Glutamatergic neuron (in vitro differentiated cells): ENCODE data around the gene CAV1. TPM values are rescaled to one million over a fixed set of nuclear protein-coding genes. Genes with fewer than 3 reads are reported as not detected.

Experiments used
- DNase-seq: peaks from one replicate; pipeline ENCODE4 v3.0.0; 2022
- H3K27ac Mint-ChIP-seq: one replicate; pipeline ENCODE4 v1.8.0; 2020; ENCODE audit warnings: mild to moderate bottlenecking, mixed read lengths, inconsistent platforms; ENCODE audit not compliant: unreplicated experiment
- H3K27me3 Mint-ChIP-seq: one replicate; pipeline ENCODE4 v1.8.0; 2020; ENCODE audit warnings: mild to moderate bottlenecking, moderate library complexity, mixed read lengths, inconsistent platforms; ENCODE audit not compliant: unreplicated experiment
- H3K36me3 Mint-ChIP-seq: one replicate; pipeline ENCODE4 v1.8.0; 2020; ENCODE audit warnings: mild to moderate bottlenecking, mixed read lengths, inconsistent platforms; ENCODE audit not compliant: unreplicated experiment
- H3K4me1 Mint-ChIP-seq: one replicate; pipeline ENCODE4 v1.8.0; 2020; ENCODE audit warnings: mild to moderate bottlenecking, low read depth, mixed read lengths, inconsistent platforms; ENCODE audit not compliant: unreplicated experiment
- H3K4me3 Mint-ChIP-seq: one replicate; pipeline ENCODE4 v1.8.0; 2020; ENCODE audit warnings: mild to moderate bottlenecking, mixed read lengths, inconsistent platforms; ENCODE audit not compliant: unreplicated experiment
- H3K9me3 Mint-ChIP-seq: one replicate; pipeline ENCODE4 v1.8.0; 2020; ENCODE audit warnings: mild to moderate bottlenecking, moderate library complexity, mixed read lengths, inconsistent platforms; ENCODE audit not compliant: unreplicated experiment
- total RNA-seq: library from RNA; stranded (reverse); fragmentation: NEBNext Ultra II Directional; extraction: Animal tissue kit (Norgen Biotek cat#: 25700); gene quantifications from one replicate; pipeline ENCODE4 v1.2.1, GENCODE V29; 2021; ENCODE audit not compliant: unreplicated experiment
- TF ChIP-seq, protein P1 (sequence below): fragments of 200-600 bp; sonication (generic); IDR thresholded peaks from one replicate; pipeline ENCODE4 v1.5.0; 2021; ENCODE audit not compliant: partially characterized antibody, unreplicated experiment

CAV1 gene
- total RNA-seq, 1 donor from 2014 or later = 0.78 TPM

DNA sequence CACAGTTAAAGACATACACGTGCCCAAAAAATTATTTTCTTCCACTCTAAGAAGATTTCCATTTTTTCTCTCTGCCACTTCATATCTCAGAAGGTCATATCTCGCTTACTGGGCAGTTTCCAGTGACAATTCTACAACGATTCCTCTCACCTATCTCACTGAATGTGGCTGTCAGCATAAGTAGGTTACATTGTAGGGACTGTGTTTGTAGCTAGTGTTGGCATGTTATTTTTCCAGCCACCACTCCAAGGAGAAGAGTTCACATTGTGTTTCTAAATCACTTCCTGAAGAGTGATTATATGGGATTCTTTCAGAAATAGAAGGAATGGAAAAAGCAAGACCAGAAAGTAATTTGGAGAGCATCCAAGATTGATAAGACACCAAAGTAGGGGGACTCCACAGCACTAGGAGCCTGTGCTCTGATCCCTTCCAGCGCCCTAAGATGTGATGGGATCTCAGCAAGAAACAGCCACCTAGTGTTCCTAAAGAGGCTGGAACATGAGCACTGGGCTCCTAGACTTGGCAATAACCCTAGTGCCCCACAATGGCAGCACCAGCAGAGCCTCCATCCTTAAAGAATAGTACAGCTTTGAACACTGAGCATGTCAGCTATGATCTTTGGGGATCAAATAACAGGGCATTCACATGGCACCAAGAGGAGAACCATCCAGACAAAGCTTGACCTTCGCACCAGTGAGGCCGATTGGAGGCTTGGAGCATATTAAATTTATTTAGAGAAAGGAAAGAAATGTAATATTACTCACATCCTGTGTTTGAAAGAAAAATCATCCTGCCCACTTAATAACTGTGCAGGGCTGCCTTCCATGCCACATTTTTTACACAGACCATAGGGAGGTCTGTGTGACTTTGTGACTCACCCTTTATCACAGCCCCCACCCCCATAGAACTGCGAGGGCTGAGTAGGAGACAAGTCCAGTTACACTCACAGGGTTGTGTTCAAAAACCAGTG, 51.8 kb downstream of the CAV1 start:
- no peak overlapping the region for H3K27ac Mint-ChIP-seq
- no peaks in the 10 kb centered on the region for H3K9me3 Mint-ChIP-seq
- TF ChIP-seq, protein P1, sequence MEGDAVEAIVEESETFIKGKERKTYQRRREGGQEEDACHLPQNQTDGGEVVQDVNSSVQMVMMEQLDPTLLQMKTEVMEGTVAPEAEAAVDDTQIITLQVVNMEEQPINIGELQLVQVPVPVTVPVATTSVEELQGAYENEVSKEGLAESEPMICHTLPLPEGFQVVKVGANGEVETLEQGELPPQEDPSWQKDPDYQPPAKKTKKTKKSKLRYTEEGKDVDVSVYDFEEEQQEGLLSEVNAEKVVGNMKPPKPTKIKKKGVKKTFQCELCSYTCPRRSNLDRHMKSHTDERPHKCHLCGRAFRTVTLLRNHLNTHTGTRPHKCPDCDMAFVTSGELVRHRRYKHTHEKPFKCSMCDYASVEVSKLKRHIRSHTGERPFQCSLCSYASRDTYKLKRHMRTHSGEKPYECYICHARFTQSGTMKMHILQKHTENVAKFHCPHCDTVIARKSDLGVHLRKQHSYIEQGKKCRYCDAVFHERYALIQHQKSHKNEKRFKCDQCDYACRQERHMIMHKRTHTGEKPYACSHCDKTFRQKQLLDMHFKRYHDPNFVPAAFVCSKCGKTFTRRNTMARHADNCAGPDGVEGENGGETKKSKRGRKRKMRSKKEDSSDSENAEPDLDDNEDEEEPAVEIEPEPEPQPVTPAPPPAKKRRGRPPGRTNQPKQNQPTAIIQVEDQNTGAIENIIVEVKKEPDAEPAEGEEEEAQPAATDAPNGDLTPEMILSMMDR = no peak
- no peaks in the 10 kb centered on the region for H3K36me3 Mint-ChIP-seq
- DNase-seq = no peak
- H3K4me3 Mint-ChIP-seq = no peak overlapping the region
- peaks cover 1% of the 10 kb centered on the region for H3K27me3 Mint-ChIP-seq
- no peaks in the 10 kb centered on the region for H3K4me1 Mint-ChIP-seq

DNA sequence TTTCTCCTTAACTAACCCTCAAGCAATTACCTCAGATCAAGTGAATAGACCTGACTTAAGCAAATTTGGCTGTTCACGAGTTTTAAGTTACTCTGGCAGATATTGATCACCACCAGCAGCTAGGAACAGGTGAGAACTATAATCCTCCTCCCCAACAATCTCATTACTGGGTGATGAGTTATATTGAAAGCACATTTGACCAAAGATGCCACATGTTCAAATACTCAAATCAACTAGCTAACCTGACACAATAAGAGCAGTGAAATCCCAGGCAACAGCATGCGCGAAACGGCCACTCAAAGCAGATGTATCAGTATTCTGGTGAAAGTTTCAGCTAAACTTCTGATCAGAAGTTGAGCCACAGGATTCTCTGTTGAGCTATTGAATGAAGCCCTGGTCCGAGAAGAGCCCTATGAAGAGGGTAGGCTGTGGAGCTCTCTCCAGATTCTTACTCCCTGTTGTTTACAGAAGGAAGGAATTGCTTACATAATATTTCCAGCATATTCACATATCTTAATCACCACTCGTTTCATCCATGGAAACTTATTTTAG, 52.6 kb downstream of the CAV1 start:
- TF ChIP-seq, protein P1 = no peak
- Mint-ChIP-seq H3K27me3 (peaks cover 1% of the 10 kb centered on the region), H3K4me1 (no peaks in the 10 kb centered on the region), H3K27ac (no peak overlapping the region), H3K9me3 (no peaks in the 10 kb centered on the region), H3K4me3 (no peak overlapping the region), H3K36me3 (no peaks in the 10 kb centered on the region)
- DNase-seq = no peak

DNA sequence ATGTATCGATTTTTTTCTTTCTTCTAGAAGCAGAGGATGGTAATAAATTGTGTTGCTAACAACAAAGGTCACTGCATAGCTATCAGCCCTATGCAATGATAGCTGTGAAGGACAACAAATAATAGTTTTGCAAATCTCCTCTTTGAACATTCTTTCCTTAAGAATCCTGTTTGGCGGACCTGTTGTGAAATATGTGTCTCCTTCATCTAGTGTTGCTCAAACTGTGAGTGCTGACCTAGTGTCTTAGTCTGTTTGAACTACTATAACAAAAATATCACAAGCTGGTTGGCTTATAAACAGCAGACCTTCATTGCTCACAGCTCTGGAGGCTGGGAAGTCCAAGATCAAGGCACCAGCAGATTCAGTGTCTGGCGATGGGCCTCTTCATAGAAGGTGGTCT, 53.7 kb downstream of the CAV1 start:
- Mint-ChIP-seq H3K27me3 (peaks cover 1% of the 10 kb centered on the region), H3K9me3 (no peaks in the 10 kb centered on the region), H3K4me3 (no peak overlapping the region), H3K36me3 (no peaks in the 10 kb centered on the region), H3K4me1 (peaks cover 5% of the 10 kb centered on the region), H3K27ac (no peak overlapping the region)
- TF ChIP-seq, protein P1 = no peak
- DNase-seq = no peak

DNA sequence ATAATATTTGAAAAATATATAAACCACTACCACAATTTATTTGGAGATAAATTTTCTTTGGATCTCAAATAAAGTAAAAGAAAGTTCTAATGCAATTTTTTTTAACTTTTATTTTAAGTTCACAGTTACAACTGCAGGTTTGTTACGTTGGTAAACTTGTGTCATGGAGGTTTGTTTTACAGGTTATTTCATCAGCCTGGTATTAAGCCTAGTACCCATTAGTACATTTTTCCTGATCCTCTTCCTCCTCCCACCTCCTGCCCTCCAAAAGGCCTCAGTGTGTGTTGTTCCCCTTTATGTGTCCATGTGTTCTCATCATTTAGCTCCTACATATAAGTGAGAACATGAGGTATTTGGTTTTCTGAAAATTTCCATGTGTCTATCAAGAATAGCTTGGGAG, 54.5 kb downstream of the CAV1 start:
- Mint-ChIP-seq H3K4me3 (no peak overlapping the region), H3K27me3 (no peaks in the 10 kb centered on the region), H3K9me3 (no peaks in the 10 kb centered on the region), H3K36me3 (no peaks in the 10 kb centered on the region), H3K4me1 (peaks cover 5% of the 10 kb centered on the region), H3K27ac (no peak overlapping the region)
- TF ChIP-seq, protein P1 = no peak
- no peak for DNase-seq

DNA sequence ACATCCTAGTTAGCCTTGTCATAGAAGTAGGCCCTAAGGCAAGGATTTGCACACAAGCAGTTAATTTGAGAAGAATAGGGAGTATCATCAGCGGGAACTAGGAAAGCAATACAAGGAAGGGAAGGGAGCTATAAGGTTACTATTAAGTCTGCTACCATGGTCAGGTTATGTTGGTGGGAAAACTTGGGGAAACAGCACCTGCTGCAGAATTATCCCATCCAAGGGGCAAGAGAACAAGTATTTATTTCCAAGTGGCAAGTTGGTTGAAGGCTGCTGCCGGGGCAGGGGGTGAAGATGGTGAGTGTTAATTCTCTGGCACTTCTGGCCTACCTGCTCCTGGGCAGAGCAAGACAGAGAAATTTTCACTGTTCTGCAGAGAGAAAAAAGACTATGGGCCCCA, 55.0 kb downstream of the CAV1 start:
- peaks cover 5% of the 10 kb centered on the region for H3K4me1 Mint-ChIP-seq
- no peak for DNase-seq
- H3K9me3 Mint-ChIP-seq = no peaks in the 10 kb centered on the region
- H3K27me3 Mint-ChIP-seq = no peaks in the 10 kb centered on the region
- TF ChIP-seq, protein P1 = no peak
- no peak overlapping the region for H3K27ac Mint-ChIP-seq
- no peak overlapping the region for H3K4me3 Mint-ChIP-seq
- H3K36me3 Mint-ChIP-seq = no peaks in the 10 kb centered on the region
